ENCODE results near the gene TSPYL1. TPM values are rescaled to one million over a fixed set of nuclear protein-coding genes. Genes with fewer than 3 reads are reported as not detected.

Gene TSPYL1
- total RNA-seq, 1 experiment from 2014 or later: 70.3 TPM

DNA sequence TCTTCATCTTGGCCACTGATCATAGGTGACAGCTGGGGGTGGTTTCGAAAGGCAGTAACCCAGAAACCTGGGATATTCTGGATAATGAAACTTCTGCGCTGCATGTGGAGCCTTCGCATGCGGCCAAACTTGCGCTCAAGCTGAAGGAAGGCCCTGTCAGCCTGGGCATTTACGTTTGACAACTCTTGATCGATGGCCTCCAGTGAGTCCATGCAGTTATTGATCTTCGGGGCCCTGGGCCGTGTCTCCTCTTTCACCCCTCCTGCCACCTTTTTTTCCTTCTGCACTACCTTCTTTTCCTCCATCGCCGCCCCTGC lies 26.6 kb downstream of the TSPYL1 start:
- no peak for TF ChIP-seq YY1 (IDR thresholded peaks at IDR 0.05; ENCODE audit: extremely low read depth, insufficient replicate concordance, low read depth, low read length)
- TF ChIP-seq POLR2A (IDR thresholded peaks at IDR 0.05; ENCODE audit: borderline replicate concordance, extremely low read depth, insufficient read depth, insufficient read length): no peak
- TF ChIP-seq SRF (IDR thresholded peaks at IDR 0.05; ENCODE audit: low read depth): no peak
- TF ChIP-seq CBX3 (IDR thresholded peaks at IDR 0.05; ENCODE audit: low read depth): no peak
- TF ChIP-seq EGR1 (IDR thresholded peaks at IDR 0.05; ENCODE audit: low read depth): no peak
- TF ChIP-seq, protein P1, sequence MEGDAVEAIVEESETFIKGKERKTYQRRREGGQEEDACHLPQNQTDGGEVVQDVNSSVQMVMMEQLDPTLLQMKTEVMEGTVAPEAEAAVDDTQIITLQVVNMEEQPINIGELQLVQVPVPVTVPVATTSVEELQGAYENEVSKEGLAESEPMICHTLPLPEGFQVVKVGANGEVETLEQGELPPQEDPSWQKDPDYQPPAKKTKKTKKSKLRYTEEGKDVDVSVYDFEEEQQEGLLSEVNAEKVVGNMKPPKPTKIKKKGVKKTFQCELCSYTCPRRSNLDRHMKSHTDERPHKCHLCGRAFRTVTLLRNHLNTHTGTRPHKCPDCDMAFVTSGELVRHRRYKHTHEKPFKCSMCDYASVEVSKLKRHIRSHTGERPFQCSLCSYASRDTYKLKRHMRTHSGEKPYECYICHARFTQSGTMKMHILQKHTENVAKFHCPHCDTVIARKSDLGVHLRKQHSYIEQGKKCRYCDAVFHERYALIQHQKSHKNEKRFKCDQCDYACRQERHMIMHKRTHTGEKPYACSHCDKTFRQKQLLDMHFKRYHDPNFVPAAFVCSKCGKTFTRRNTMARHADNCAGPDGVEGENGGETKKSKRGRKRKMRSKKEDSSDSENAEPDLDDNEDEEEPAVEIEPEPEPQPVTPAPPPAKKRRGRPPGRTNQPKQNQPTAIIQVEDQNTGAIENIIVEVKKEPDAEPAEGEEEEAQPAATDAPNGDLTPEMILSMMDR (IDR thresholded peaks at IDR 0.05 in 2 of 3, conservative IDR thresholded peaks at IDR 0.05 in 1 of 3; ENCODE audit: borderline replicate concordance in 1 of 3, insufficient read depth in 1 of 3, low read depth in 2 of 3, low read length in 2 of 3): no peak
- no peak for TF ChIP-seq POLR2AphosphoS5 (IDR thresholded peaks at IDR 0.05; ENCODE audit: low read depth, low read length)
- TF ChIP-seq RAD21 (IDR thresholded peaks at IDR 0.05; ENCODE audit: low read depth): no peak
- no peak for TF ChIP-seq ELF1 (IDR thresholded peaks at IDR 0.05; ENCODE audit: borderline replicate concordance, low read depth)
- H2AFZ ChIP-seq (ENCODE audit: low read depth, low read length, poor library complexity, severe bottlenecking): no peak overlapping the region
- H3K9ac ChIP-seq (ENCODE audit: low read length): peak overlapping the region; percentile 72
- no peaks in the 10 kb centered on the region for H3K9me2 ChIP-seq (ENCODE audit: insufficient read depth)
- H3K9me3 ChIP-seq (ENCODE audit: control insufficient read depth in 1 of 2, insufficient read depth in 1 of 2, low read depth in 1 of 2, low read length in 2 of 2): no peaks in the 10 kb centered on the region
- ChIA-PET CTCF (interaction anchor here (0.7 kb wide), 1 partner anchor 259 kb away, joined by 3 read pairs; the partner anchor contains the start of gene CALHM5), RAD21 (ENCODE audit: low non-redundant PET in 1 of 2, low total read pairs in 2 of 2, uncharacterized antibody in 2 of 2, unreplicated experiment in 2 of 2) (no interaction called here), POLR2A (interaction anchor here (1.9 kb wide), 1 partner anchor 10 kb away, joined by 7 read pairs; no protein-coding TSS in a partner anchor)
- H3K36me3 ChIP-seq (ENCODE audit: control insufficient read depth in 1 of 2, insufficient read depth in 2 of 2, low read length in 2 of 2): no peaks in the 10 kb centered on the region; a peak in 1 of 4 replicates
- intact Hi-C loops (cut with micrococcal nuclease): no loop called here
- DNase-seq (ENCODE audit: low read depth, low spot score) (no peak), ATAC-seq (0 out of 2 replicates have a peak, but pooled peaks have one; percentile 1)
- H4K20me1 ChIP-seq (ENCODE audit: insufficient read depth): no peaks in the 10 kb centered on the region
- peak overlapping the region; percentile 83 to 87 for H3K4me3 ChIP-seq (replicated peaks in 1 of 2; ENCODE audit: low read depth in 1 of 2, low read length in 2 of 2)
- H3K27ac ChIP-seq (ENCODE audit: low read depth, low read length): peak overlapping the region; percentile 51; the same call in 1 of the 2 replicates
- no TSS peak for BruUV-seq (replicated peaks)
- peaks cover 13% of the 10 kb centered on the region; the same call in 1 of the 2 replicates for H3K79me2 ChIP-seq (ENCODE audit: insufficient read depth, low read length)
- H3K4me2 ChIP-seq (ENCODE audit: low read length): peak overlapping the region; percentile 90
- H3K4me1 ChIP-seq (ENCODE audit: control insufficient read depth in 1 of 2, insufficient read depth in 2 of 2, low read length in 2 of 2): peaks cover 0 to 8% of the 10 kb centered on the region in 2 experiments; a peak in 2 of 4 replicates
- no peaks in the 10 kb centered on the region for H3K27me3 ChIP-seq (ENCODE audit: insufficient read depth, low read length)
